CD14-positive monocyte (primary cell): ENCODE data around the gene RPS6KA2. TPM values are rescaled to one million over a fixed set of nuclear protein-coding genes. Genes with fewer than 3 reads are reported as not detected.

Source experiments
- DNase-seq, 3 donors: peaks; one replicate each; pipeline ENCODE4 v3.0.0-alpha.2; 2011 to 2022
- H2AFZ ChIP-seq: 2 replicates; pipeline ENCODE4 v1.6.0; 2012; ENCODE audit warnings: mild to moderate bottlenecking, low read depth, low read length, inconsistent platforms; ENCODE audit not compliant: insufficient read depth, poor library complexity, severe bottlenecking
- H3K27ac ChIP-seq, 2 donors: 1 replicate in 1 of 2; 2 replicates in 1 of 2; pipeline ENCODE4 v1.5.1; 2012 to 2013; ENCODE audit warnings: low read length in 2 of 2, control low read depth in 1 of 2, inconsistent platforms in 1 of 2, low read depth in 1 of 2, mild to moderate bottlenecking in 1 of 2
- H3K27me3 ChIP-seq, 2 donors: one replicate each; pipeline versions ENCODE4 v1.6.0 to v1.6.1; 2011 to 2013; ENCODE audit warnings: low read length in 2 of 2; ENCODE audit not compliant: control insufficient read depth in 2 of 2, insufficient read depth in 2 of 2
- H3K36me3 ChIP-seq, 2 donors: replicated peaks in 1 of 2; 1 replicate in 1 of 2; 2 replicates in 1 of 2; pipeline versions ENCODE4 v1.5.1 to v1.6.1; 2012 to 2013; ENCODE audit warnings: low read length in 2 of 2, control low read depth in 1 of 2, inconsistent platforms in 1 of 2, mild to moderate bottlenecking in 1 of 2; ENCODE audit not compliant: insufficient read depth in 2 of 2, control insufficient read depth in 1 of 2
- H3K4me1 ChIP-seq, 2 donors: 1 replicate in 1 of 2; 2 replicates in 1 of 2; pipeline versions ENCODE4 v1.5.1 to v1.6.1; 2012 to 2013; ENCODE audit warnings: low read length in 2 of 2, control low read depth in 1 of 2, inconsistent platforms in 1 of 2, mild to moderate bottlenecking in 1 of 2, moderate library complexity in 1 of 2; ENCODE audit not compliant: insufficient read depth in 2 of 2, control insufficient read depth in 1 of 2
- H3K4me2 ChIP-seq: replicated peaks from 2 replicates; pipeline ENCODE3; 2012; ENCODE audit warnings: low read length, moderate library complexity, mild to moderate bottlenecking; ENCODE audit not compliant: poor library complexity, severe bottlenecking; ENCODE audit errors: extremely low read depth
- H3K4me3 ChIP-seq, 3 experiments: fragments of 200-600 bp in 1 of 3; sonication (generic) in 1 of 3; replicated peaks in 1 of 3; 1 replicate in 2 of 3; 2 replicates in 1 of 3; pipeline ENCODE4 v1.5.1; 2011 to 2013; ENCODE audit warnings: low read length in 3 of 3, mild to moderate bottlenecking in 3 of 3, control low read depth in 2 of 3, low read depth in 2 of 3, inconsistent platforms in 1 of 3, moderate library complexity in 1 of 3
- H3K79me2 ChIP-seq: 2 replicates; pipeline ENCODE4 v1.6.0; 2012; ENCODE audit warnings: mild to moderate bottlenecking, control low read depth, inconsistent platforms, low read length, moderate library complexity; ENCODE audit not compliant: insufficient read depth
- H3K9ac ChIP-seq: 2 replicates; pipeline ENCODE4 v1.6.0; 2017; ENCODE audit warnings: low read length, mild to moderate bottlenecking; ENCODE audit not compliant: insufficient read depth, poor library complexity, severe bottlenecking
- H3K9me3 ChIP-seq, 2 donors: replicated peaks in 1 of 2; 1 replicate in 1 of 2; 2 replicates in 1 of 2; pipeline versions ENCODE4 v1.5.1 to v1.6.1; 2012 to 2013; ENCODE audit warnings: low read length in 2 of 2, control low read depth in 1 of 2; ENCODE audit not compliant: control insufficient read depth in 1 of 2, insufficient read depth in 1 of 2
- H4K20me1 ChIP-seq: 2 replicates; pipeline ENCODE4 v1.6.0; 2012; ENCODE audit warnings: mild to moderate bottlenecking, low read length, control low read depth, moderate library complexity; ENCODE audit not compliant: insufficient read depth
- H3K27ac Mint-ChIP-seq, 7 donors: one replicate each; pipeline ENCODE4 v1.8.0; 2020; ENCODE audit warnings: mild to moderate bottlenecking in 7 of 7, mixed read lengths in 7 of 7, moderate library complexity in 6 of 7, inconsistent platforms in 2 of 7
- H3K27me3 Mint-ChIP-seq, 3 donors: one replicate each; pipeline ENCODE4 v1.8.0; 2021 to 2022; ENCODE audit warnings: low read depth in 3 of 3, mild to moderate bottlenecking in 3 of 3, mixed read lengths in 3 of 3, moderate library complexity in 3 of 3, inconsistent platforms in 1 of 3
- H3K36me3 Mint-ChIP-seq, 2 donors: one replicate each; pipeline ENCODE4 v1.8.0; 2020; ENCODE audit warnings: mixed read lengths in 2 of 2, inconsistent platforms in 1 of 2, mild to moderate bottlenecking in 1 of 2
- H3K4me1 Mint-ChIP-seq: one replicate; pipeline ENCODE4 v1.8.0; 2020; ENCODE audit warnings: mild to moderate bottlenecking, mixed read lengths
- H3K4me3 Mint-ChIP-seq, 2 donors: one replicate each; pipeline ENCODE4 v1.8.0; 2020; ENCODE audit warnings: mild to moderate bottlenecking in 2 of 2, mixed read lengths in 2 of 2, moderate library complexity in 1 of 2
- H3K9me3 Mint-ChIP-seq, 7 donors: one replicate each; pipeline ENCODE4 v1.8.0; 2020 to 2022; ENCODE audit warnings: mixed read lengths in 7 of 7, mild to moderate bottlenecking in 6 of 7, moderate library complexity in 6 of 7, inconsistent platforms in 2 of 7
- WGBS: methylation state at CpG from one replicate; pipeline ENCODE4 v1.1.5; 2013; ENCODE audit warnings: missing lambda C conversion rate; ENCODE audit not compliant: insufficient coverage; 5-methylcytosine and 5-hydroxymethylcytosine counted together
- intact Hi-C, 2 donors: fragments of 100-400 bp; cut with micrococcal nuclease; formaldehyde crosslinking; loops; one replicate each; pipeline versions ENCODE4 v1.15.0 to v1.15.1; 2023
- polyA plus RNA-seq, 3 donors: library from polyadenylated mRNA; depleted of rRNA in 1 of 3; unstranded in 2 of 3; stranded (reverse) in 1 of 3; fragments of 300-500 nt in 2 of 3; fragments of >200 nt in 1 of 3; fragmentation: Illumina TruSeq in 2 of 3; gene quantifications; 1 replicate in 2 of 3; 2 replicates in 1 of 3; pipeline ENCODE4 v1.2.3, GENCODE V29; 2012 to 2021
- TF ChIP-seq, protein P1 (sequence below): fragments of 200-600 bp; IDR thresholded peaks from one replicate; pipeline ENCODE4 v1.8.0; 2022; ENCODE audit warnings: antibody characterized with exemption, mild to moderate bottlenecking

RPS6KA2 gene
- polyA plus RNA-seq, 3 donors, result 1.4 to 3.1 (median 1.9) TPM

DNA sequence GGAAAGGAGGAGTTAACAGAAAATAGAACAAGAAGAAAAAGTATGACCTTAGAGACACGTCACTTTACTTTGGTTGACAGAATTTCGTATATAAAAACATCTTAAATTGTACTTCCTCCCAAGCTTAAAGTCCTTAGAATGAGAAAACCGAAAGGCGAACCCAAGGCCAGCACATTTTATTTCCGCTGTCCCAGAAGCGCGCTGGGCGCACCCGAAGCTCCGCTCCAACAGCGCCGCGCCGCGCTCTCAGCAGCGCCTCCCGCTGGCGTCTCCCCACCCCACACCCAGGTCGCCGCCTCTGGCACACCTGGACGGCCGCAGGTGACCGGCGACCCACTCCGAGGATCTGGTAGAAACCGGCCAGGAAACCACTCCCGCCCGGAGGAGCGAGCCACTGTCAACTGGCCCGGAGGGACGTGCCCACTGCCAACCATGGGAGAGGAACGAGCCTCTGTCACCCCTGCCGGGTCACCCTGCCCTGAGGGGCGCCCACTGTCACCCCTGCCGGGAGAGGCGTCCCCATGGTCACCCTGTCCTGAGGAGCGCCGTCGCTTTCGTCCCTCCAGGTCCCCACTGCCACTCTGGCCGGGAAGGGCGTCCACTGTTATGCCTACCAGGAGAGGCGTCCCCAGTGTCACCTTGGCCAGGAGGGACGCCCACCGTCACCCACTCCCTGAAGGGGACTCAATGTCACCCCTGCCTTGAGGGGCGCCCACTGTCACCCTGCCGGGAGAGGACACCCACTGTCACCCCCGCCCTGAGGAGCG lies 245.1 kb downstream of the RPS6KA2 start:
- Histone ChIP-seq H3K9ac (peak overlapping the region; percentile 82), H2AFZ (peak overlapping the region; percentile 89), H3K4me3 (peak overlapping the region; percentile 58 to 97 (median 89)), H3K27me3 (no peaks in the 10 kb centered on the region), H3K36me3 (no peaks in the 10 kb centered on the region), H3K4me2 (peak overlapping the region; percentile 100), H3K4me1 (peaks cover 14 to 25% of the 10 kb centered on the region in 2 donors), H3K9me3 (no peaks in the 10 kb centered on the region), H4K20me1 (peaks cover 10% of the 10 kb centered on the region), H3K79me2 (peaks cover 48% of the 10 kb centered on the region), H3K27ac (peak overlapping the region; percentile 80 to 86)
- H3K36me3 Mint-ChIP-seq, result peaks cover 4% of the 10 kb centered on the region in 2 donors
- H3K4me1 Mint-ChIP-seq, result peaks cover 14% of the 10 kb centered on the region
- intact Hi-C loops, result loop anchor here (2.0 to 10.0 kb wide), 4 partner anchors 39 to 245 kb away; partner anchors contain the start of genes RPS6KA2 (in 2 of the 2) and SFT2D1 (in 1 of the 2)
- H3K27ac Mint-ChIP-seq, result peak overlapping the region; percentile 88 to 95 (median 91)
- TF ChIP-seq, protein P1, sequence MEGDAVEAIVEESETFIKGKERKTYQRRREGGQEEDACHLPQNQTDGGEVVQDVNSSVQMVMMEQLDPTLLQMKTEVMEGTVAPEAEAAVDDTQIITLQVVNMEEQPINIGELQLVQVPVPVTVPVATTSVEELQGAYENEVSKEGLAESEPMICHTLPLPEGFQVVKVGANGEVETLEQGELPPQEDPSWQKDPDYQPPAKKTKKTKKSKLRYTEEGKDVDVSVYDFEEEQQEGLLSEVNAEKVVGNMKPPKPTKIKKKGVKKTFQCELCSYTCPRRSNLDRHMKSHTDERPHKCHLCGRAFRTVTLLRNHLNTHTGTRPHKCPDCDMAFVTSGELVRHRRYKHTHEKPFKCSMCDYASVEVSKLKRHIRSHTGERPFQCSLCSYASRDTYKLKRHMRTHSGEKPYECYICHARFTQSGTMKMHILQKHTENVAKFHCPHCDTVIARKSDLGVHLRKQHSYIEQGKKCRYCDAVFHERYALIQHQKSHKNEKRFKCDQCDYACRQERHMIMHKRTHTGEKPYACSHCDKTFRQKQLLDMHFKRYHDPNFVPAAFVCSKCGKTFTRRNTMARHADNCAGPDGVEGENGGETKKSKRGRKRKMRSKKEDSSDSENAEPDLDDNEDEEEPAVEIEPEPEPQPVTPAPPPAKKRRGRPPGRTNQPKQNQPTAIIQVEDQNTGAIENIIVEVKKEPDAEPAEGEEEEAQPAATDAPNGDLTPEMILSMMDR, result peak; percentile 95
- H3K4me3 Mint-ChIP-seq, result peak overlapping the region; percentile 94 to 95
- H3K9me3 Mint-ChIP-seq, result no peaks in the 10 kb centered on the region
- H3K27me3 Mint-ChIP-seq, result no peaks in the 10 kb centered on the region
- WGBS, result under 1% methylated on average over 47 of the region's 49 CpGs
- DNase-seq, result peak; percentile 62 to 68 (median 64)

DNA sequence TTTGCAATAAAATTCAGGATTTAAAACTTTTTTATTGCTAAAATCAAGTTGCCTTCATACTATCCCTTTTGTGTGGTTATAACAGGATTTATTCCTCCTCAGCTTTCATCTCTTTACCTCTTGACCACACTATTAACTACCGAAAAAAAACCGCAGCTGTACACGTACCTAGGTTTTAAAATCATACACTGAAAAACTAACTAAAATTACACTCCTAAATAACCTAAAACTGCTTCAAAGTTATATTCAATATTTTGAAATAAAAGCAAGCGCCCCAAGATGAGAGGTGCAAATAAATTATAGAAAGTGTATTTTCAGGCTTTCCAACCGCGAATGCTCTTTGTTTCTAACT lies 245.7 kb downstream of the RPS6KA2 start:
- Mint-ChIP-seq H3K4me3 (peak overlapping the region; percentile 94 to 95), H3K36me3 (peaks cover 4% of the 10 kb centered on the region in 2 donors), H3K4me1 (peaks cover 14% of the 10 kb centered on the region), H3K9me3 (no peaks in the 10 kb centered on the region), H3K27me3 (no peaks in the 10 kb centered on the region), H3K27ac (peak overlapping the region; percentile 88 to 95 (median 91))
- Histone ChIP-seq H3K4me1 (peaks cover 14 to 25% of the 10 kb centered on the region in 2 donors), H3K9me3 (no peaks in the 10 kb centered on the region), H3K4me3 (peak overlapping the region; percentile 58 to 97 (median 89)), H3K27ac (peak overlapping the region in 1 of 2 donors; percentile 86), H2AFZ (peak overlapping the region; percentile 89), H3K79me2 (peaks cover 52% of the 10 kb centered on the region), H3K36me3 (no peaks in the 10 kb centered on the region), H3K27me3 (no peaks in the 10 kb centered on the region), H3K4me2 (peak overlapping the region; percentile 100), H3K9ac (no peak overlapping the region), H4K20me1 (peaks cover 10% of the 10 kb centered on the region)
- intact Hi-C loops, result loop anchor here (5.0 to 10.0 kb wide), 3 partner anchors 124 to 246 kb away; partner anchors contain the start of gene RPS6KA2 (in 2 of the 2)
- TF ChIP-seq, protein P1, result no peak
- WGBS, result 0% methylated on average over 2 of the region's 6 CpGs
- DNase-seq, result no peak
